ENCODE measurements around the gene LGR4.
"Not testable (repeated sequence)": the region's sequence is repeated elsewhere in the genome, so short reads cannot be mapped to it uniquely, and the experiment has no call there.

LGR4 gene

GRCh38 chr11:27458182-27458581 is 14.4 kb downstream of the LGR4 start:
- no peak for DNase-seq

GRCh38 chr11:27456795-27457329 is 15.7 kb downstream of the LGR4 start:
- no peak for DNase-seq

GRCh38 chr11:27456140-27456794 is 16.3 kb downstream of the LGR4 start:
- no peak for DNase-seq

GRCh38 chr11:27455667-27456066 is 16.9 kb downstream of the LGR4 start:
- no peak for DNase-seq

- DNase-seq: no peak
Measured at GRCh38 chr11:27453701-27454100, 18.9 kb downstream of the LGR4 start.

GRCh38 chr11:27452147-27452546 is 20.4 kb downstream of the LGR4 start:
- no peak for DNase-seq

- DNase-seq: no peak
Measured at GRCh38 chr11:27451244-27451965, 21.2 kb downstream of the LGR4 start.

GRCh38 chr11:27448184-27448540 is 24.4 kb downstream of the LGR4 start:
- DNase-seq: not testable (repeated sequence)

- no peak for DNase-seq
Measured at GRCh38 chr11:27447288-27448183, 25.1 kb downstream of the LGR4 start.

- DNase-seq: no peak
Measured at GRCh38 chr11:27445625-27446024, 27.0 kb downstream of the LGR4 start.

- DNase-seq: peak; percentile 85
Measured at GRCh38 chr11:27444801-27445215, 27.8 kb downstream of the LGR4 start.

- peak; percentile 90 for DNase-seq
Measured at GRCh38 chr11:27443746-27444507, 28.7 kb downstream of the LGR4 start.

- peak; percentile 36 for DNase-seq
Measured at GRCh38 chr11:27443227-27443626, 29.4 kb downstream of the LGR4 start.

- no peak for DNase-seq
Measured at GRCh38 chr11:27440090-27440489, 32.5 kb downstream of the LGR4 start.

- DNase-seq: no peak
Measured at GRCh38 chr11:27438595-27438981, 34.0 kb downstream of the LGR4 start.

- no peak for DNase-seq
Measured at GRCh38 chr11:27437829-27438594, 34.6 kb downstream of the LGR4 start.

- no peak for DNase-seq
Measured at GRCh38 chr11:27436916-27437315, 35.7 kb downstream of the LGR4 start.

- DNase-seq: no peak
Measured at GRCh38 chr11:27433742-27434141, 38.8 kb downstream of the LGR4 start.

- no peak for DNase-seq
Measured at GRCh38 chr11:27431808-27432207, 40.8 kb downstream of the LGR4 start.

- DNase-seq: peak; percentile 47
Measured at GRCh38 chr11:27429761-27430393, 42.7 kb downstream of the LGR4 start.
